Measurements from ENCODE around the gene C2CD4A. TPM values are rescaled to one million over a fixed set of nuclear protein-coding genes. Genes with fewer than 3 reads are reported as not detected.
A peak's percentile ranks its signal among the peaks of the same experiment; 100 is the strongest.

C2CD4A gene
- total RNA-seq, 2 donors from 2014 or later = 1.8 TPM; not detected in 1

DNA sequence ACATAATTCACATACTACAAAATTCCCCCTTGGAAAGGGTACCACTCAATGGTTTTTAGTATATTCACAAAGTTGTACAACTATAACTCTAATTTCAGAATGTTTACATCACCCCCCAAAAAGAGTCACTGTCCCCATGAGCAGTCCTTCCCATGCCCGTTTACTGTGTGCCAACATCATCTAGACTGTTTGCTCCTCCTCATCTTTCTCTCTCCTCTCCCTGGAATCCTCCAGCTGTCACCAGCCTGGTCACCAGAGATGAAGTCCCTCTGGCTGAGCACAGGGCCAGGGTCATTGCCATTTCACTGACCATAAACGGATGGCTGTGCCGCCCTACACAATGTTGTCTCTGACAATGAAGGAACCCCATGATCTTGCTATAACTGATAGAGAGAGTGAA, 53.1 kb downstream of the C2CD4A start:
- ATAC-seq (ENCODE audit: insufficient number of reproducible peaks, low FRiP score, low read depth) = no peak

More for the DNA sequence above, 53.1 kb downstream of the C2CD4A start:
- H3K27me3 ChIP-seq (replicated peaks; ENCODE audit: insufficient read depth) = no peaks in the 10 kb centered on the region
- DNase-seq (ENCODE audit: low spot score) = no peak
- no peaks in the 10 kb centered on the region for H3K9me3 ChIP-seq
- H3K36me3 ChIP-seq = no peaks in the 10 kb centered on the region
- TF ChIP-seq, protein P1, sequence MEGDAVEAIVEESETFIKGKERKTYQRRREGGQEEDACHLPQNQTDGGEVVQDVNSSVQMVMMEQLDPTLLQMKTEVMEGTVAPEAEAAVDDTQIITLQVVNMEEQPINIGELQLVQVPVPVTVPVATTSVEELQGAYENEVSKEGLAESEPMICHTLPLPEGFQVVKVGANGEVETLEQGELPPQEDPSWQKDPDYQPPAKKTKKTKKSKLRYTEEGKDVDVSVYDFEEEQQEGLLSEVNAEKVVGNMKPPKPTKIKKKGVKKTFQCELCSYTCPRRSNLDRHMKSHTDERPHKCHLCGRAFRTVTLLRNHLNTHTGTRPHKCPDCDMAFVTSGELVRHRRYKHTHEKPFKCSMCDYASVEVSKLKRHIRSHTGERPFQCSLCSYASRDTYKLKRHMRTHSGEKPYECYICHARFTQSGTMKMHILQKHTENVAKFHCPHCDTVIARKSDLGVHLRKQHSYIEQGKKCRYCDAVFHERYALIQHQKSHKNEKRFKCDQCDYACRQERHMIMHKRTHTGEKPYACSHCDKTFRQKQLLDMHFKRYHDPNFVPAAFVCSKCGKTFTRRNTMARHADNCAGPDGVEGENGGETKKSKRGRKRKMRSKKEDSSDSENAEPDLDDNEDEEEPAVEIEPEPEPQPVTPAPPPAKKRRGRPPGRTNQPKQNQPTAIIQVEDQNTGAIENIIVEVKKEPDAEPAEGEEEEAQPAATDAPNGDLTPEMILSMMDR (IDR thresholded peaks at IDR 0.05) = no peak
- no peak overlapping the region for H3K4me3 ChIP-seq
- H3K27ac ChIP-seq = peak overlapping the region in 1 of 2 donors; percentile 62
- H3K4me1 ChIP-seq (ENCODE audit: control insufficient read depth in 1 of 2, low read depth in 2 of 2) = peaks cover 5 to 12% of the 10 kb centered on the region in 2 donors

Other genes starting within 250 kb of the C2CD4A start
- gene VPS13C, start 6.5 kb upstream of the C2CD4A start, total RNA-seq = 10 to 100 TPM; 93.3 to 99.0 TPM
- gene C2CD4B, start 98.3 kb downstream of the C2CD4A start, total RNA-seq = 10 to 100 TPM in 1 of 2 donors, 1 to 10 TPM in 1; 8.0 to 42.1 TPM

Measured in thoracic aorta (tissue), 2 donors.